Uterus (tissue), 4 donors: Measurements from ENCODE around the gene AGBL4. TPM values are rescaled to one million over a fixed set of nuclear protein-coding genes. Genes with fewer than 3 reads are reported as not detected.

Source experiments
- DNase-seq, 2 donors: peaks; one replicate each; pipeline ENCODE4 v3.0.0-alpha.2; 2019 to 2020
- H3K27ac ChIP-seq, 2 donors: fragments of 200-600 bp; sonication (generic); 1 replicate in 1 of 2; 2 replicates in 1 of 2; pipeline ENCODE4 v1.5.1; 2016 to 2018
- H3K27me3 ChIP-seq, 2 donors: fragments of 200-600 bp; sonication (generic); one replicate each; pipeline ENCODE4 v1.5.1; 2018 to 2019; ENCODE audit warnings: control low read depth in 1 of 2
- H3K36me3 ChIP-seq, 2 donors: fragments of 200-600 bp; sonication (generic); one replicate each; pipeline ENCODE4 v1.5.1; 2019; ENCODE audit warnings: control low read depth in 1 of 2
- H3K4me1 ChIP-seq, 2 donors: fragments of 200-600 bp; sonication (generic); one replicate each; pipeline ENCODE4 v1.5.1; 2018 to 2019; ENCODE audit warnings: control low read depth in 1 of 2
- H3K4me3 ChIP-seq, 2 donors: fragments of 200-600 bp; sonication (generic); 1 replicate in 1 of 2; 2 replicates in 1 of 2; pipeline ENCODE4 v1.5.1; 2018 to 2019; ENCODE audit warnings: mild to moderate bottlenecking in 1 of 2
- H3K9me3 ChIP-seq, 2 donors: fragments of 200-600 bp; sonication (generic); one replicate each; pipeline ENCODE4 v1.5.1; 2019; ENCODE audit warnings: control low read depth in 1 of 2
- CTCF ChIP-seq, 4 experiments: fragments of 200-600 bp in 2 of 4; fragments of 450-650 bp in 2 of 4; sonication (generic) in 2 of 4; IDR thresholded peaks; one replicate each; pipeline ENCODE4 v1.5.1; 2016 to 2019; ENCODE audit warnings: antibody characterized with exemption in 4 of 4, mild to moderate bottlenecking in 2 of 4, moderate library complexity in 1 of 4
- POLR2A ChIP-seq, 2 donors: fragments of 450-650 bp; IDR thresholded peaks; one replicate each; pipeline ENCODE4 v1.6.1; 2016; ENCODE audit warnings: antibody characterized with exemption in 2 of 2, mild to moderate bottlenecking in 1 of 2, moderate library complexity in 1 of 2
- intact Hi-C: fragments of 100-400 bp; cut with DNase I; formaldehyde crosslinking; loops from one replicate; pipeline ENCODE4 v1.15.1; 2023; ENCODE audit warnings: low total_unique reads
- total RNA-seq, 4 donors: library from RNA; depleted of rRNA in 3 of 4; stranded (reverse); fragments of >200 nt in 3 of 4; gene quantifications; one replicate each; pipeline versions ENCODE4 v1.1.0 to v1.2.4, GENCODE V29; 2014 to 2023
- donor health status: DM: yes; HTN: yes; CAD: no.

AGBL4 gene
- total RNA-seq, 4 donors from 2014 or later, result 0.85 to 1.9 TPM; not detected in 2

- Histone ChIP-seq H3K4me3 (no peak overlapping the region), H3K27me3 (no peaks in the 10 kb centered on the region), H3K9me3 (no peaks in the 10 kb centered on the region), H3K36me3 (no peaks in the 10 kb centered on the region), H3K4me1 (no peaks in the 10 kb centered on the region), H3K27ac (no peak overlapping the region)
- intact Hi-C loops, result no loop called here
- DNase-seq, result no peak
- TF ChIP-seq POLR2A (IDR thresholded peaks at IDR 0.05), result no peak
- TF ChIP-seq CTCF (IDR thresholded peaks at IDR 0.05), result no peak
These were observed 1179.6 kb downstream of the AGBL4 start for GRCh38 chr1:48844187-48844586.

- intact Hi-C loops, result no loop called here
- no peaks in the 10 kb centered on the region for H3K9me3 ChIP-seq
- no peak overlapping the region for H3K4me3 ChIP-seq
- H3K4me1 ChIP-seq, result no peaks in the 10 kb centered on the region
- H3K27ac ChIP-seq, result no peak overlapping the region
- H3K36me3 ChIP-seq, result no peaks in the 10 kb centered on the region
- H3K27me3 ChIP-seq, result no peaks in the 10 kb centered on the region
- TF ChIP-seq CTCF (IDR thresholded peaks at IDR 0.05) (no peak), POLR2A (IDR thresholded peaks at IDR 0.05) (no peak)
- no peak for DNase-seq
These were observed 1181.8 kb downstream of the AGBL4 start for GRCh38 chr1:48841966-48842365.

GRCh38 chr1:48841461-48841860 is 1182.3 kb downstream of the AGBL4 start:
- Histone ChIP-seq H3K27ac (no peak overlapping the region), H3K4me1 (no peaks in the 10 kb centered on the region), H3K27me3 (no peaks in the 10 kb centered on the region), H3K4me3 (no peak overlapping the region), H3K36me3 (no peaks in the 10 kb centered on the region), H3K9me3 (no peaks in the 10 kb centered on the region)
- intact Hi-C loops, result no loop called here
- TF ChIP-seq POLR2A (IDR thresholded peaks at IDR 0.05) (no peak), CTCF (IDR thresholded peaks at IDR 0.05) (no peak)
- DNase-seq, result no peak

- TF ChIP-seq CTCF (IDR thresholded peaks at IDR 0.05) (no peak), POLR2A (IDR thresholded peaks at IDR 0.05) (no peak)
- no peaks in the 10 kb centered on the region for H3K4me1 ChIP-seq
- no peaks in the 10 kb centered on the region for H3K36me3 ChIP-seq
- no peak overlapping the region for H3K27ac ChIP-seq
- no peaks in the 10 kb centered on the region for H3K9me3 ChIP-seq
- intact Hi-C loops, result no loop called here
- no peak overlapping the region for H3K4me3 ChIP-seq
- no peak for DNase-seq
- no peaks in the 10 kb centered on the region for H3K27me3 ChIP-seq
These were observed 1192.4 kb downstream of the AGBL4 start for GRCh38 chr1:48831120-48831978.

- no peaks in the 10 kb centered on the region for H3K27me3 ChIP-seq
- TF ChIP-seq POLR2A (IDR thresholded peaks at IDR 0.05) (no peak), CTCF (IDR thresholded peaks at IDR 0.05) (no peak)
- H3K27ac ChIP-seq, result no peak overlapping the region
- H3K4me3 ChIP-seq, result no peak overlapping the region
- intact Hi-C loops, result no loop called here
- H3K9me3 ChIP-seq, result no peaks in the 10 kb centered on the region
- DNase-seq, result no peak
- no peaks in the 10 kb centered on the region for H3K36me3 ChIP-seq
- H3K4me1 ChIP-seq, result no peaks in the 10 kb centered on the region
These were observed 1193.0 kb downstream of the AGBL4 start for GRCh38 chr1:48830715-48831114.
